CD4-positive, alpha-beta T cell treated with Interleukin-10 for 1 hour (primary cell): ENCODE data around the gene MLXIP.
"Not testable (repeated sequence)": the region's sequence is repeated elsewhere in the genome, so short reads cannot be mapped to it uniquely, and the experiment has no call there.

Experiments used
- DNase-seq: peaks from one replicate; pipeline ENCODE4 v3.0.0-alpha.2; 2020

The MLXIP gene

DNA sequence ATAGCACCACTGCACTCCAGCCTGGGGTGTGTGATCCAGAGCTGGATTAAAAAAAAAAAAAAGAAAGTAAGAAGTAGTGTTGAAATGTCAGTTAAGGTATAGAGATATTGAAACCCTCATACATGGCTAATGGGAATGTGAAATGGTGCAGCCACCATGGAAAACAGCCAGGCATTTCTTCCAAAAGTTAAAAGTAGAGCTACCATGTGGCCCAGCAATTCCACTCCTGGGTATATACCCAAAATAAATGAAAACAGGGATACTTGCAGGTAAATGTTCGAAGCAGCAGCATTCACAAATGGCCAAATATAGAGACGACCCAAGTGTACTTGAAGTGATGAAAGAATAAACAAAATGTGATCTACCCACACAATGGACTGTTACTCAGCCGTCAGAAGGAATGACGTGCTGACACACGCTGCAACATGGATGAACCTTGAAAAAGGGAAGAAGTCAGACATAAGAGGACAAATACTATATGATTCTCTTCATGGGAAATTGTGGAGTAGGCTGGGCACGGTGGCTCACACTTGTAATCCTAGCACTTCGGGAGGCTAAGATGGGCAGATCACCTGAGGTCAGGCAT lies 80.2 kb downstream of the MLXIP start:
- DNase-seq = no peak

DNA sequence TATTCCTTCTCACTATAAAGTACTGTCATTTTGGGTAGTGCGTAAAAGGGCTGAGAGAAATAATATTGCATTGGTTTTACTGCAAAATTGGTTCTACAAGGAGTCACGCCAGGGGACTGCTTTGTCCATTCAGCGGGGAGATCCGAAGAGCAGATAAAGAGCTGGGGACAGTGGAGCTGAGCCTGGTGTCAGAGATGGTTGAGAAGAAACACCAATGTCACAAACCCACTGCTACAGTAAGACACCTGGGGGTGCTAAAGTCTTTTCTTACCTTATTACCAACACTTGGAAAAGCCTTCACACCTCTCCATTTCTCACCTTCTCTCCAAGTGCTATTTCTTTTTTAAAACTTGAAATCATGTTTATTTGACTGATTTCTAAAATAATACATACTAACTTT lies 81.3 kb downstream of the MLXIP start:
- DNase-seq = no peak

DNA sequence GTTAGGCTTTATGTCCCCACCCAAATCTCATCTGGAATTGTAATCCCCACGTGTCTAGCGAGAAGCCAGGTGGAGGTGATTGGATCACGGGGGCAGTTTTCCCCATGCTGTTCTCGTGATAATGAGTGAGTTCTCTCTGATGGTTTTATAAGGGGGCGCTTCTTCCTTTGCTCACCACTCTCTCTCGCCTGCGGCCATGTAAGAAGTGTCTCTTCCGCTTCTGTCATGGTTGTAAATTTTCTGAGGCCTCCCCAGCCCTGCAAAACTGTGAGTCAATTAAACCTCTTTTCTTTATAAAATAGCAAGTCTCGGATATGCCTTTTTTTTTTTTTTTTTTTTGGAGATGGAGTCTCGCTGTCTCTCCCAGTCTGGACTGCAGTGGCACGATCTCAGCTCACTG lies 82.2 kb downstream of the MLXIP start:
- DNase-seq = no peak

DNA sequence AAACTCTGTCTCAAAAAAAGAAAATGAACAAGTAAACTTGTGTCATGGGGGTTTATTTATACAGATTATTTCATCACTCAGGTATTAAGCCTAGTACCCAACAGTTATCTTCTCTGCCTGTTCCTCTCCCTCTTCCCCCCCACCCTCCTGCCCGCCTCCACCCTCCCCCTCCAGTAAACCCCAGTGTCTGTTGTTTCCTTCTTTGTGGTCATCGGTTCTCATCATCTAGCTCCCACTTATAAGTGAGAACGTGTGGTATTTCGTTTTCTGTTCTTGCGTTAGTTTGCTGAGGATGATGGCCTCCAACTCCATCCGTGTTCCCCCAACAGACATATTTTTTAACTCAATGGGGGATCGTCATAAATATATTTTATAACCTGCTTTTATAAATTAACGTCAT lies 83.1 kb downstream of the MLXIP start:
- peak; percentile 46 for DNase-seq

DNA sequence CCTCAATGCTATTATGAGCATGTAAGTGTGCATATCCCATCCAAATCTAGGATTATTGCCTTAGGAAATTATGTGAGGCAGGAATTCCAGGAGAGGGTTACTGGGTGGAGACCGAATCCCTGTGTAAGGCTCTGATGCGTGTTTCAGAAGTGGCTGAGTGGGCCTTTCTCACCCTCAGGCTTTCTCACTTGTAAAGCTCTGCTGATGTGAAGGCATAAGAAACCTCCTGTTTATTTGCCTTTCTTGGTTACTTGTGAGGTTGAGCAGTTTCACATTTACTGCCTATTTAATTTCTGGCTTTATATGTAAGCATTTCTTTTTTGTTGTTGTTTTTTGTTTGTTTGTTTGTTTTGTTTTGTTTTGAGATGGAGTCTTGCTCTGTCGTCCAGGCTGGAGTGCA lies 84.4 kb downstream of the MLXIP start:
- no peak for DNase-seq

DNA sequence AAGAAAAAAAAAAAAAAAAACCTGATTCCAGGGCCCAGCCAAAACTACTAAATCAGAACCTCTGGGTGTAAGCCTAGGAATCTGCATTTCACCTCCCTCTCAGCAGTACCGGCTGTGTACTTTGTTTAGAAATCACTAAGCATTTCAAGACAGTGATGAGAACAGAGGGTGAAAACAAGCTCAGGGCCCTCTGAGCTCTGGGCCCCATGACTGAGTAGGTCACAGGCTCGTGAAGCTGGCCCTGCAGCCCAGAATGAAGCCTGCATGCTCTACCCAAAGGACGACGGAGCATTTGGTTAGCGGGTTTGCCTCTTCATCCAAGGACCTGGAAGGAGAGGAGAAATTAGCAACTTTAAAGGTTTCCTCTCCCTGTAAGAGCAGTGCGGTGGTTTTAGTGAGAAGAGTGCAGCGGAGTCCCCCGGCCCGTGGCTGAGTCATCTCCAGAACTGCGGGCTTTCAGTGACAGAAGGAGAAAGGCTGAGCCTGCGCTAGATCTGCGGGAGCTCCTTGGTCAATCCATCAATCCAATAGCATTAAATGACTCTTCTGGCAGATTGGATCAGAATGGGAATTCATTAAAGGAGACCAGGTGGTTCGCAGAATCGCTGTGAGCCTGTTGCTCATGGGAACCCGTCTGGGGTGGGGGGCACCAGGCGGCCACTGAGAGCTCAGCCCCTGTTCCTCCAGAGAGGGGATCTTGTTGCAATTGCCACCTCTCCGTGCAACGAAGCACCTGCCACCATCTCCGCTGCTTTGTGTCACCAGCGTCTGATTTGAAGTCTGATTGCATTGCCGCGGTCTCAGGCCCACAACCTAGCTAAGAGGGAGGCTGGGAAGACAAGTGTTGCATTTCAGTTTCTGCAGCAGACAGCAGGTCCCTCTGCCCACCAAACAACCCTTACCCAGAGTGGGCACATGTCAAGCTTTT lies 88.1 kb downstream of the MLXIP start:
- DNase-seq = peak; percentile 26

DNA sequence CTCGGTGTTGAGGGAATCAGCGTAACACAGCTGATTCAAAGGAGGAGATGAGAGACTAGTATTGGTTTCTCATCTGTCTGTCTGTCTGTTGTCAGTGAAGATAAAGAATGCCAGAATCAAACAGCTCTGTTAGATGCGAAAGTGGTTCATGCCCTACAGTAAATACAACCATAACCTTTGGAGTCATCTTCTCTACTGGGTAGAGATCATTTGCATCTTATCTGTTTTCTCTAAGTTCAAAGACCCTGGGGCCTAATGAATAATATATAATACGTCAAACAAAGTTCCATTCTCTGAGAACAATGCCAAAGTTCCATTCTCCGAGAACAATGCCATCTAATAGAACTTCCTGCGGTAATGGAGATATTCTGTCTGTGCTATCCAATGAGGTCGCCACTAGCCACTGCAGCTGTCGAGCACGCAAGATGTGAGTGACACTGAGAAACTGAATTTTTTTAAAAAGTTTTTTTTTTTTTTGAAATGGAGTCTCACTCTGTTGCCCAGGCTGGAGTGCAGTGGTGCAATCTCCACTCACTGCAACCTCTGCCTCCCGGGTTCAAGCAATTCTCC lies 88.9 kb downstream of the MLXIP start:
- no peak for DNase-seq

DNA sequence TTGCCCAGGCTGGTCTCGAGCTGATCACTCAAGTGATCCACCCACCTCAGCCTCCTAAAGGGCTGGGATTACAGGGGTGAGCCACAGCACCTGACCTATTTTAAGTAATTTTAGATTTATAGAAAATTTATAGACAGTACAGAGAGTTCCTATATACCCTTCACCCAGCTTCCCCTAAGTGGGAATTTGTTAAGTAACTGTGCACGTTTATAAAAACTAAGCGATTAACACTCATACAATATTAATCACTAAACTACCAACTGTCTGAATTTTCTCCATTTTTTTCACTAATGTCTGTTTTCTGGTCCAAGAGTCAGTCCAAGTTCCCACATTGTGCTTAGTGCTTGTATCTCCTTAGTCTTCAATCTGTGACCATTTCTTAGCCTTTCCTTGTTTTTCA lies 89.9 kb downstream of the MLXIP start:
- DNase-seq = no peak

DNA sequence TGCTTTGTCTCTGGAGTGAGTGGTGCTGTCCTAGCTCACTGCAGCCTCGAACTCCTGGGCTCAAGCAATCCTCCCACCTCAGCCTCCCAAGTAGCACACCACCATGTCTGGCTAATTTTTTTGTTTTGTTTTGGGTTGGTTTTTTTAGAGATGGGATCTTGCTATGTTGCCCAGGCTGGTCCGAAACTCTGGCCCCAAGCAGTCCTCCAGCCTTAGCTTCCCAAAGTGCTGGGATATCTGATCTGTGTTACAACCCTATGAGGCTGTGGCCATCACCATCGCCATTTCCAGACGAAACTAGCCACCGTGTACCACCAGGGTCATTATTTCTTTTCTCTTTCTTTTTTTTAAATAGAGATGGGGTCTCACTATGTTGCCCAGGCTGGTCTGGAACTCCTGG lies 92.8 kb downstream of the MLXIP start:
- DNase-seq = no peak

DNA sequence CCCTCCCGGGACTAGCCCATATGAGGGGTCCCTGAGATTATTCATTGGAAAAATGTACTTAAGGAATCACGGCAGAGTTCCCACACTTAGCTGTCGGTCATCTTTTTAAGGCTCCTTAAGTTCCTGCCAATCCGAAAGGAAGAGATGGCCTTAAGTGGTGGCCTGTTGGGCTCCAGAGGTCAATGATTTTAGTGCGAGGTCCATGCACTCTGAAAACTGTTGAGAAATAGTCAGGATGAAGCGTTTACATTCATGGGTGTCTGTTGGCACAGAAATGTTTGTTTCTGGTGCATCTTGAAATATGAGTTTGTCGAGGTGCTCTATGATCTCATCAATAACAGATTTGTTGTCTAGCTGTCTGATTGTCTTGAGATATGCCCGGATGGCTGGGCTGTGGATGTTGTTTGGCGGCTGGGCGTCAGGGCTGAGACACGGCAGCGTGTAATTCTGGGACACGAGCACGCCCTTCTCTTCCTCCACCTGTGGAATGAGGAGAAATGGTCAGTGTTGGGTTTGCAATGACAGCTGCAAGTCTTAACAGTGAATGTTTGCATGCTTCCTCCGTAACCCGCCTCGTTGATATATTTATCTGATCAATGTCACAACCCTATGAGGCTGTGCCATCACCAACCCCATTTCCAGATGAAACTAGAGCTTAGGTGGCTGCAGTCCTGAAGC lies 93.8 kb downstream of the MLXIP start:
- DNase-seq = no peak

DNA sequence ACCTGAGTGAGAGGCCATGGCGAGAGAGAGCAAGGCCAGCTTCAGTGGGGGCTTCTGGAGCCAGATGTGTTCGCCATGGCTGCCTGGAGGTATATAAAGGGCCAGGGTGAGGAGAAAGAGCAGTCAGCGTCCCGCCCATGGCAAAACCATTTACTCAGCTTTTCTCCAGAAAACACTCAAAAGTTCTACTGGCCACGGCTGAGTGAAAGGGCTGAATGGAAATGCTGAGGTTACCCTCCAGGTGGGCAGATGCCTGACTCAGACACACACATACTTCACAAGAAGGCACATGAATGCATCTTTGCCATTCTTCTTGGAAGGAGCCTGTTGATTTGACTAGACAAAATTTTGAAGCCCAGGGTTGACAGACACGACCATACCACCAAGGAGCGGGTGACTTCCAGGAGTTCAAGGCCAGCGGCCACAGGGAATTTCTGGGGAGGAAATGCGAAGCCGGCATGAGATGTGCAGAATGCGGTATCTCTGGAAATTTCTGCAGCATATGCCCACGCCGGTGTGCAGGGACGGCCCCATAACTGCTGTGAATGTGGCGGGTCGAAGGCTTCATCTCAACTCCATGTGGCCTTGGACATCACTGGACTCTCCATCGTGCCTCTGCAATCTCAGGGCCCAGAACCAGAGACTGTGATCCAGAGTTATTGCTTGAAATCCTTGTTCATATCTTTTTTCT lies 95.7 kb downstream of the MLXIP start, which contains the start of gene IL31:
Gene IL31, minus strand, starts transcription at position 67 of the 691 bp plus-strand sequence. Its CDS starts 49 bp downstream, at position 18.
- no peak for DNase-seq

DNA sequence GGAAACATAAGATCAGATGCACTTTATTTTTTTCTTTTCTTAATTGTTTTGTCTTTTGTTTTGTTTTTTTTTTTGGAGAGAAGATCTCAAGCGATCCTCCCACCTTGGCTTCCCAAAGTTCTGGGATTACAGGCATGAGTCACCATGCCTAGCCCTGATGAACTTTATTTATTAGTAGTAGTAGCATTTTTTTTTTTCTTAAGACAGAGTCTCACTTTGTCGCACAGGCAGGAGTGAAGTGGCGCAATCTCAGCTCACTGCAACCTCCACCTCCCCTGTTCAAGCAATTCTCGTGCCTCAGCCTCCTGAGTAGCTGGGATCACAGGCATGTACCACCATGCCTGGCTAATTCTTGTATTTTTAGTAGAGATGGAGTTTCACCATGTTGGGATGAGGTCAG lies 97.9 kb downstream of the MLXIP start:
- not testable (repeated sequence) for DNase-seq

DNA sequence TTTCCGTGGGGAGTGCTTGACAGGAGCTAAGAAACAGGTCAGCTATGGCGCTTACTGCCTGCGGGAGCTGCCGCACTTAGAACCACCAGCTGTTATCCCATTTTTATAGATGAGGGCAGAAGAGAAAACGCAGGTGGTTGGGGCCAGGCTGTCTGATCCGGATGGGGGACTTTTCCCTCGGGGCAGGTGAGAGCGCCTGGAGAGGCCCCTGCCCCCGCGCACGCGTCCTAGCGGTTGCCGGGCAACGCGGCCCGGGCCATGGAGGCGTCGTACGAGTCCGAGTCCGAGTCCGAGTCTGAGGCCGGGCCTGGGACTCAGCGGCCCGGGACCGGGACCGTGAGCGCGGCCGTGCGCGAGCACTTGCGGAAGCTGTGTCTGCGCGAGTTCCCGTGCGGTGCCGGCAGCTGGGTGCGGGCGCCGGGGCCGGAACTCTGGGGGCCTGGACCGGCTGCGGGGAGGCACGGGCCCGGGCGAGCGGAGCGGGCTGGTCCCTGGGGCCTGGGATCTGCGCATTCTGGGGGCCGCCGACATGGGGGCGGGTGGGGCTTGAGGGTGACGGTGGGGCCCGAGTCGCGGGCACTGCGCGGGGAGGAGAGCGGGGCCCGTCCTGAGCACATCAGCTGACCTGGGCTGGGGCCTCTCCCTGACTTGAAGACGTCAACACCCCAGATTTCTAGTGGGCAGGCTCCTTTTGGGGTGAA lies 104.5 kb downstream of the MLXIP start, which contains the start of gene LRRC43:
Gene LRRC43, plus strand, starts transcription at position 237 of the 701 bp plus-strand sequence. Its CDS starts 22 bp downstream, at position 259.
- DNase-seq = peak; percentile 35

DNA sequence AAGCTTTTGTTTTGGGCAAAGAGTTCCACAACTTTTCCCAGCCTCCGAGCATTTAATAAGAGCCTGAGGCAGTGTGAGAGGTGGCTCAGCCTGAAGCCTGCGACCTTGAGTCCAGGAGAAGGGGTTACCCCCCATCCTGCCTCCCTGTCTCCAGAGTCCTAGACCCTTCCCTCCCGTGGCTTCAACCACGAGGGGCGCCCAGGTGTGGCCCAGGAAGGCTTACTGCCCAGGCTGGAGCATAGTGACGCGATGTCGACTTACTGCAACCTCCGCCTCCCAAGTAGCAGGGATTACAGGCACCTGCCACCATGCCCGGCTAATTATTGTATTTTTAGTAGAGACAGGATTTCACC lies 105.0 kb downstream of the MLXIP start:
- no peak for DNase-seq

DNA sequence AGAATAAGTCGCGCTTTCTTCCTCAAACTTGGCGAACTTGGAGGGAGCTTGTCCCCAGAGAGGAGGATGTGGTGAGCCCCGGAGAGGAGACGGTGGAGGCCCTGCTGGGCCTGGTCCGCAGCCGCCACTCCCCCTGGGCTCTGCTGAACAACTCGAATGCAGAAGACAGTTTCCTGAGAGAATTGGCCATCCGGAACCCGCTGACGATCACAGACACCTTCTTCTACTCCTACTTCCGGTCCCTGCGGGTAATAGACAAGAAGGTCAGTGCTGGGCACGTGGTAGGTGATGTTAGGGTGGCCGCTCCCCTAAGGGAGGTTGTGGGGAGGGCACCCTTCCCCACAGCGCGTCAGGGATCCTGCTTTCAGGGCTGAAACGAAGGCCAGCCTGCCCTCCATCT lies 106.0 kb downstream of the MLXIP start:
- no peak for DNase-seq

DNA sequence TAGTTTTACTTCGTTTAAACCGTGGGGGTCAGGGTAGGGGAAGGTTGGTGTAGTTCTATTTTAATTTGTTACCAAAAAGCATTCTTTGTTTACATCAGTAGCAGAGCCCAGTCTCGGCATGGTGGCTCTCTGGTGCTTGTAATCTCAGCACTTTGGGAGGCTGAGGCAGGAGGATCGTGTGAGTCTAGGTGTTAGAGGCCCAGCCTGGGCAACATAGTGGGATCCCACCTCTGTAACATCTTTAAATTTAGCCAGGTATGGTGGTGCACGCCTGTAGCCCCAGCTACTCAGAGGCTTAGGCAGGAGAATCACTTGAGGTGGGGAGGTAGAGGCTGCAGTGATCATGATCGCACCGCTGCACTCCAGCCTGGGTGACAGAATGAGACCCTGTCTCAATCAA lies 106.5 kb downstream of the MLXIP start:
- DNase-seq = no peak

DNA sequence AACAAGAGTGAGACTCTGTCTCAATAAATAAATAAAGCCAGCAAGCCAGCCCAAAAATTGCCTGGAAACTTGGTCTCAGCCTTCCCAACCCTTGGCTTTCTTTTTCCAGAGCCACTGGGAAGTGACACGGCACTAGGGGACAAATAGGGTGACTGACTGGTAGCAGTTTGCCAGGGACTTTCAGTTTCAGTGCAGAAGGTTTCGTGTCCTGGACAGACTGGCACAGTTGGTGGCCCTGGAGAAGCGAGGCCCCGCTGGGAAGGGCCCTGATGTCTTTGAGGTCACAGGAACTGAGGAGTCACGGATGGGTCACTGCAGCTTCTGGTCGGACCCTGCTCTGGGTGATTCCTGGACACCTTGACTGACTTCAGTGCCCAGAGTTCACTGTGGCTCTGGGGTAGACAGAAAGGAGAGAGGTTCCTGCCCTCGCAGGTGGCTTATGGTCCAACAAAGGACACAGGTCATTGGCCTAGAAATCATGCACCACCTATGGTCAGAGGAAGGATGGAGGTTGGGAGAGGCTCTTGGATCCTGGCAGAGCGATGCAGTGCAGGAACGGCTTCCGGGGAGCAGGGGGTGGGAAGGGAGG lies 107.0 kb downstream of the MLXIP start:
- no peak for DNase-seq

DNA sequence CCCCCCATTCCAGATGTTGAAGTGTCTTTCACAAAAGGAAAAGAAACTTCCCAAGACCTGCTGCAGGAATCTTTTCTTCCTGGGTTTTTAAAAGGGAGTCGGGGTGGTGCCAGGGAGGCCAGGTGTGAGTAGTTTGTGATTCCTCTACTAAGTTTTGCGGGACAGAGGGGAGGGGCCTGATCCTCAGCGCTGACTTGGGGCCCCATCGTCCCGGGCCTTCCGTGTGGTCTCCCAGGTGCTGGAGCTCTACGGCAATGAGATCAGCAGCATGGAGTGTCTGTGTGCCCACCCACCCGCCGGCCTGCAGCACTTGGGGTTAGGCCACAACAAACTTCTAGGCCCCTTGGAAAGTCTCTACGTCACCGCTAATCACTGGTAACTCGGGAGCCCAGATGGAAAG lies 108.9 kb downstream of the MLXIP start:
- DNase-seq = no peak

DNA sequence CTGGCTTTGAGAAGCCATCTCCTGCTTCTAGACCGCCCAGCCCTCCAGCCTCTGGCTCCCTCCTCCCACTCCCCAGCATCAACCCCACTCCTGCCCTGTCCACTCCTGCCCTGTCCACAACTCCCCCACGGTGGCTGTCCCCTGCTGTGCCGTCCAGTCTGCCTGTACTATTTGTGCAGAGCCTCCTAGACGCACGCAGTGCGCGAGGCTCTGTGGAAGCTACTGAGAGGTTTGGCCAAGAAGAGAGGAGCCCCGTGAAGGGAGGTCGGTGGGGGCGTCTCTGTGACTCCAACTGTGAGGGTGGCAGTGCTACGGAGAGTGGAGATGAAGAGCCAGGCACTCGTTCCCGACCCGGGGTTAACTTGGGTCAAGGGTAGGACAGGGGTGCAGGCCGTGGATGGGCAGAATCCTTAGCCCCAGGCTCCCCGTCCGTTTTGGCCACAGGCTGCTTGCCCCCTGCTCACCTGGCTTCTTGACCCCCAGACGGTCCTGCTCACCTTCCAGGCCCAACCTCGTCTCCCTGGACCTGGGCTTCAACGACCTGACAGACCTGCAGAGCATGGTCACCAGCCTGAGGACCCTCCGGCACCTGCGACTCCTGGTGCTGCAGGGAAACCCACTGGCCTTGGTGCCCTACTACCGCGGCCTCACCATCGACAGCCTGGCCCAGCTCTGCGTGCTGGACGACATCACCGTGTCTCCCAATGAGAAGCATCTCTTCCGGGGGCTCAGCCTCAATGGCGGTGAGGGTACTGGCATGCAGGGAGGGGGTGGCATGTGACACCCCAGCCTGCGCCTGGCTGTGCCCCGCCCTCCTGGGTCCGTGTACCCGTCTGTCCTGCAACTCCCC lies 111.3 kb downstream of the MLXIP start:
- no peak for DNase-seq

DNA sequence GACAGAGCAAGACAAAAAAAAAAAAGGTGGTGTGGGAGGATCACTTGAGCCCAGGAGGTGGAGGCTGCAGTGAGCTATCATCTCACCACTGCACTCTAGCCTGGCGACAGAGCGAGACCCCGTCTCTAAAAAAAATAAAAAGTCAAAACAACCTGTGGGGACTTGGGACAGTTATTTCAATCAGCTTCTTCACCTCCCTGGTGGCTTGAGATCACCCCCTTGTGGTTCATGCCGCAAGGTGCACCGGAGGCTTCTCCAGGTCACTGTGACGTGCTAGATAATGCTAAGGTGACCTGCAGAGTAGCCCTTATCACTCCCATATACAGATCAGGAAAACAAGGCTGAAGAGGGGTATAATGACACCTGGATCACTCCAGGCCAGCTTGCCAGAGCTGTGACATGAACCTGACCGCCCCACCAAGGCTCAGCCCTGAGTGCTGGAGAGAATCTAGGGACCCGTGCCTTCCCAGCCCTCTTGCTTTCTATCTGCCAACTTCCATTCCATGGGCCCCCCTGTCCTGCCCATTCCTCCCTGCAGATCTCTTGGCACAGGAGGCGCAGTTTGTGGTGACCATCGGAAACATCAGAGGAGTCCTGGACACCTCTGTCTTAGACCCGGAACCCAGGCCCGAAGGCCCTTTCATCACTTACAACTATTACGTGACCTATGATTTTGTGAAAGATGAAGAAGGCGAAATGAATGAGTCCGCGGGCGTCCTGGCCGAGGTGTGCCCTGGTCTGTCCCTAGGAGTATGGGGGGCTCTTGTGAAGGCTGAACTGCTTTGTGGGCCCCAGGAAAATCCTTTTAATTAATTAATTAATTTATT lies 112.5 kb downstream of the MLXIP start:
- peak; percentile 74 for DNase-seq
